Stimulated activated CD8-positive, alpha-beta memory T cell treated with anti-CD3 and anti-CD28 coated beads, Interleukin-15, amount 100 ng/mL, for 4 hours (primary cell): ENCODE measurements around the gene CAMK2A.

Source experiments
- DNase-seq, 2 donors: peaks; one replicate each; pipeline ENCODE4 v3.0.0-alpha.2; 2020; ENCODE audit warnings: low read depth in 2 of 2

Gene CAMK2A

DNA sequence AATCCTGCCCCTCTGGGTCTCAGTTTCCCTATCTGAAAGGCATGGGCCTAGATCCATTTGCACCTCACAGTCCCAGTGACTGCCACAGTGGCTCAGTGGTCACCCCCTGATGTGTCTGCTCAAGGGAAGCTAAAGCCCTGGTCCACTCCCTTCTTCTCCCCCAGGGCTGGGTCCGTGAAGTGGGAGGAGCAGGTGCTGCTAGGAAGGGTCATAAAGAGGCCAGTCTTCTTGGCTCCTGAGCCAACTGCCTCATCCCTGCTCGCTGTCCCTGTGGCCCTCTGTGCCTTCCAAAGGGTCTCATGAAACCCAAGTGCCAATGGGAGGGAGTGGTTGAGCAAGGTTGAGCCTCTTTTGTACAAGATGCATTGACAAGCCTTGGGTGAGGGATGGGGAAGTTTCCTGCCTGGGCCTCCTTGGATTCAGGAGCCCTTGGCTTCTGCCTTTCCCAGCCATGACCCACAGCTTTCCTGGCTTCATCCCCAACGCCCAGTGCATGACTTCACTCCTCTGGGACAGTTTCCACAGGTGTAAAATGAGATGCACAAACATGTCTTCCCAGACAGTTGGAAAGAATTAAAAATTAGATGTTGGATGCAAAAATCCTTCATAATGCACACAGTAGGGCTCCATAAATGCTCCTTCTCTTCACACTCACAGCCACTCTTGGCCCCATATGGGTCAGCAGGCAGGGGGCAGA lies 101.3 kb downstream of the CAMK2A start:
- no peak for DNase-seq

GRCh38 chr5:150186897-150187296 lies 102.7 kb downstream of the CAMK2A start:
- no peak for DNase-seq

DNA sequence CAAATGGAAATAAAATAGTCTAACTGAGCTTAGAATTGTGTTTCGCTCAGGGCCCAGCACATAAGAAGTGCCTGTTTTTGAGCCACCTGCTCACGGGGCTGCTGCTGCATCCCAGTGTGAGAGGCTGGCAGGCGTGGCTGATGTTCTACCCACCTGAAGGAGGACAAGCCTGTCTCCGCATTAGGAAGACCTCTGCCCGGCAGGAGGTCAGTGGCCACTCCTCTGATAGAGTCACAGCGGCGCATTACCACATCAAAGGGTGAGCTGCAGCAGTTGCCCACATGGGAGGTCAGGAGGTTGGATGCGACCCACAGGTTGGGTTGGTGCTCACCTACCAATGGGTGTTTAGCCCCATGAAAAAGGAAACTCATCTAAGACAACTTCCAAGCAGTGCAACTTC lies 103.4 kb downstream of the CAMK2A start:
- no peak for DNase-seq

DNA sequence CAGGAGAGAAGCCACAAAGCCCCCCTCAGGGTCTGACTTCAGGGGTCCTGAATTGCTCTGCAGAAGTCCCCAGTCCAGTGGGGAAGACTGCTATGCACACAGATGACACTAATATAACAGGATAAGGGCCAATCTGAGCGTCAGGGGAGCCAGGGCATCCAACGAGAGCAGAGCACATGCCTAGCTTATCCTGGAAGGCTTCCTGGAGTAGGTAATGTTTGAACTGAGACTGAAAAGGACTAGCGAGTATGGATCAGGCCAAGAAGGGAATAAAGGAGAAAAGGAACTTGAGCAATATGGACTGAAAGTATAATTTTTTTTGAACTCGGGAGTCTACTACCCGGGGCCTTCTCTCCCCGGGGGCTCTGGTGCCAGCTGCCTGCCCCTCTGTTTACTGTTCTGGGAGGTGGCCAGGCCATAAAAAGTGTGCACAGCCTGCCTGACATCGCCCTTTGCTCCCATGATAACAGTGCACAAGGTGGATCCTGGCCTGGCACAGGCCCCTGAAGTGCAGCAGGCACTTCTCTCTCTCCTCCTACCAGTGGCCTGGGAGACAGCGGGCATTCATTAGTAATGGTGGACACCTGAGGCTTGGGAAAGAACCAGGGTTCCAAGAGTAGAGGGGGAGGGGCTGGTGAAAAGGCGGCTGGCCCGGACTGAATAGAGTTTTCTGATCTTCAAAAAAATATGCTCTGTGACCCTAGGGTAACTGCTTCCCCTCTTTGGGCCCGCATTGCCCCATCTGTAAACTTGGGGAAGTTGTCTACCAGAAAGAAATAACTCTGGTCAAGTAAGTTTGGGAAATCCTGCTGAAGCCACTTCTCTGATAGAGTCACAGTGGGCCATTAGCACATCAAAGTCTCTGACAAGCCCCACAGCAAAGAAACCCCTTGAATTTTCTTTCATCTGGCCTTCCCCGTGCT lies 104.3 kb downstream of the CAMK2A start:
- no peak for DNase-seq

DNA sequence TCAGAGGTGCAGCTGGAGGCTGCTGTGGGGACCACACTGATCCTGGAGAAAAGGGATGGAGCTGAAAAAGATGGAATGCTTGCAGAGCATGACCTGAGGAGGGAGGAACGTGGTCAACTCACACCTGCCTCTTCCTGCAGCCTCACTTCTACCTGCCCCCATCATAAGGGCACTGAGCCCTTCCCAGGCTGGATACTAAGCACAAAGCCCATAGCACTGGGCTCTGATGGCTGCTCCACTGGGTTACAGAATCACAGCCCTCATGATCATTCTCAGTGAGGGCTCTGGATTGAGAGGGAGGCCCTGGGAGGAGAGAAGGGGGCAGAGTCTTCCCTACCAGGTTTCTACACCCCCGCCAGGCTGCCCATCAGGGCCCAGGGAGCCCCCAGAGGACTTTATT lies 105.6 kb downstream of the CAMK2A start:
- DNase-seq, result no peak

DNA sequence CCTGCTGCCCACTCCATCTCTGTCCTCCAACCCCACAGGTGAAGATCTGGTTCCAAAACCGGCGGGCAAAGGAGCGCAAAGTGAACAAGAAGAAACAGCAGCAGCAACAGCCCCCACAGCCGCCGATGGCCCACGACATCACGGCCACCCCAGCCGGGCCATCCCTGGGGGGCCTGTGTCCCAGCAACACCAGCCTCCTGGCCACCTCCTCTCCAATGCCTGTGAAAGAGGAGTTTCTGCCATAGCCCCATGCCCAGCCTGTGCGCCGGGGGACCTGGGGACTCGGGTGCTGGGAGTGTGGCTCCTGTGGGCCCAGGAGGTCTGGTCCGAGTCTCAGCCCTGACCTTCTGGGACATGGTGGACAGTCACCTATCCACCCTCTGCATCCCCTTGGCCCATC lies 106.1 kb downstream of the CAMK2A start:
- no peak for DNase-seq

DNA sequence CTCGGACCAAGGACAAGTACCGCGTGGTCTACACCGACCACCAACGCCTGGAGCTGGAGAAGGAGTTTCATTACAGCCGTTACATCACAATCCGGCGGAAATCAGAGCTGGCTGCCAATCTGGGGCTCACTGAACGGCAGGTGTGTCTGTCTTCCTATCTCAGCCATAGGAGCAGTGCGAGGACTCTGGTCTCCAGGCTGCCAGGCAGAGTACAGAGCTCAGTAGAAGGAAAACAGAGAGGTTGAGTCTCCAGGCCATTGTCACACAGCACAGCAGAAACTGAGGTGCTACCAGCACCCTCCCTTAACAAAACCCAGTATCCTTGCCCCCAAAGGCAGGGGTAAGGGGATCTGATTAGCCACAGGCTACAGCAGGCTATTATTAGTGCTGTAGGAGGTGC lies 106.8 kb downstream of the CAMK2A start:
- DNase-seq, result no peak

DNA sequence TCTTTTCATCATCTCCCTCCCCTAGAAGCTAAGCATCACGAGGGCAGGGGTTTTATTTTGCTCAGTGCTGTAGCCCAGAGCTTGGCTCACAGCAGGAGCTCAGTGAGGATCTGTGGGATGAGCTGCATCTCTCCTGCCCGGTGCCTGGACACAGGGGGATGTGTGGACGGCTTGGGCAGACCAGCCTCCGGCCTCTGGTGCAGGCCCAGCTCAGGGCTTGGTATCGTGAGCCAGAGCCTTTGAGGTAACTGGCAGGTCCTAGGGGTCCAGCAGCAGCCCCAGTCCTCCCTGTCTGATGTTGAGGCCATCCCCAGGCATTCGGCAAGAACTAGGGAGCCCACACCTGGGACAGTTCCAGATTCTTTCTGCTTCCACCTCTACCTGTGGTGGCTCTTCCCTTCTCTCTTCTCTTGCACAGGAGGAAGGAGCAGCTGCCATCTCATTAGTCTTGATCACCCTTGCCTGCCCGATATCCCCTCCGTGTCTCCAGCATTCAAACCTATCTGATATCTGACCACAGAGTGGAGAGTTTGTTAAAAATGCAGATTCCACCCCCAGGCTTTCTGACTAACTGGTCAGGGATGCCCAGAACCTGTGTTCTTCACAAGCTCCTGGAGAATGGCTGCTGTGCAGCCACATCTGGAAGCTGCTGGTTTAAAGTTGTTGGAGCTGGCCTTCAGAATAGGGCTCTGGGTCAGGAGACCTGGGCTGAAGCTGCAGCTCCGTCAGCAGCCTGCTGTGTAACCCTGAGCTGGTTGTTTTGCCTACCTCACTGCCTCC lies 107.6 kb downstream of the CAMK2A start:
- no peak for DNase-seq

GRCh38 chr5:150181027-150181426 lies 108.5 kb downstream of the CAMK2A start:
- no peak for DNase-seq

- no peak for DNase-seq
These were observed 109.1 kb downstream of the CAMK2A start for GRCh38 chr5:150180241-150181026.

DNA sequence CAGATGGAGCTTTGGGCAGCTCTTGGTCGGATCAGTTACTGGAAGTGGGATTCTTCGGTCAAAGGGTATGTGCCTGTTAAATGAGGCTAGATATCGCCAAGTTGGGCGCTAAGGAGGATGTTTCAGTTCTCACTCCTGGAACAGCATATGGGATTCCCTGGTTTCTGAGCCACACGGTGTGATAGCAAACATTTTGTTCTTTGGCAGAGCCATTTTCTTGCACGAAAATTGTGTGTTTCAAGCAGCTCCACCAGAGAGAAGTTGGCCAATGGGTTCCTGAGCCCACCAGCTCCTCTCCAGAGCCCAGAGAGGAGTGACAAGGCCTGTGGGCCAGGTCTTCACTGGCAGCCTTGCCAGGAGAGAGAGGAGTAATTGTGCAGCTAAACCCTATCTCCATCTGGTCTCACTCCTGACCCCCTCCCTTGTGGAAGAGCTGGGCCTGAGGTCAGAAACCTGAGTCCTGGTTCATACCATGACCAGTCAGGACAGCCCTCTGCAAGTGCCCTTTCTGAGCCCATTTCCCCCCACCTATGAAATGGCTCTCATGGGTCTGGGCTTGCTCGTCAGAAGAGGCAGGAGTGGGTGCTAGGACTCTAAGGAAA lies 110.5 kb downstream of the CAMK2A start:
- DNase-seq, result no peak

DNA sequence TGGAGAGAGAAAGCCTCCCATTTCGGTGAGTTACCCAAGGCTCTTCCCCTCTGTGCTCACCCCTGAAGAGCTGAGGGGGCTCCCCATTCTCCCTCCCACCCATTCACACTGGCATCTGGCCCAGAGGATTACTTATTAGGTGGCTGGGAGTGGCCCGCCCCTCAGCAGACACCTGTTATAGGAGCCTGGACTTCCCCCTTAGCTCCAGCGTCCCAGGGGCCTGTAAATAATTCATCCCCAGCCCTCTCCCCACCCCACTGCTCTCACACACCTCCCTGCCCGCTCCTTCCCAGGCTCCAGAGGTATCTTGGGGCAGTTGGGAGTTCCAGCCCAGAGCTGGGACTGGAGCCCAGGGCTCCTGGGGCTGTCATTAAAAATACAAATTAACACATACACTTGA lies 111.3 kb downstream of the CAMK2A start:
- no peak for DNase-seq

DNA sequence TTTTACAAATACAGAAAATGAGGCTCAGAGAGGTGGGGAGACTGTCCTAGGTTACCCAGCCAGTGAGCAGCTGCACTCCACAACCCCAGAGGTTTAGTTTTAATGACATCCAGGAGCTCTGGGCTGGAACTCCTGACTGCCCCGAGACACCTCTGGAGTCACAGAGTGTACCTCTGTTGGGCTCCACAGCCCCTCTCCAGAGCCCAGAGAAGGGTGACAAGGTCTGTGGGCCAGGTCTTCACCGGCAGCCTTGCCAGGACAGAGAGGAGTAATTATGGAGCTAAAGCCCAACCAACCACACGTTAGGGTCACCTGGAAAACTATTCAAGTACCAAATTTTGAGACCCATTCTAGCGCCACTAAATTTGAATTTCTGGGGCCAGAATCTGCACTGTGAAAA lies 111.9 kb downstream of the CAMK2A start:
- DNase-seq, result no peak

- no peak for DNase-seq
These were observed 112.7 kb downstream of the CAMK2A start for GRCh38 chr5:150176745-150177477.

- no peak for DNase-seq
These were observed 114.0 kb downstream of the CAMK2A start for GRCh38 chr5:150175536-150175935.

DNA sequence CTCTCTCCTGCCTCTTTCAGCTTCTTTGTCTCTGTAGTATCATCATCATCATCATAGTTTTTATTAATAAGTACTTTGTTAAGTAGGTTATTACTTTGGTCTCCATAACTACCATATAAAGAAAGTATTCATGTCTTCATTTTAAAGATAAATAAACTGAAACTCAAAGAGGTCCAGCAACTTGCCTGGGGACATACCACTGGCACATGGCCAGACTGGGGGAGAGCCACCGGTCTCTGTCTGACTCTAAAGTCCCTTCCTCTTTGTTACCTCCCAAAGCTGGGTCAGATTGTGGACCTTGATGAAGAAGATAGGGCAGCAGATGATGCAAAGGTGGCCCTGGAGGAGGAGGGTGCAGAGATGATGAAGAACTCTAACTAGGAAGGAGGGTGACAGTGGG lies 114.5 kb downstream of the CAMK2A start:
- DNase-seq, result no peak

DNA sequence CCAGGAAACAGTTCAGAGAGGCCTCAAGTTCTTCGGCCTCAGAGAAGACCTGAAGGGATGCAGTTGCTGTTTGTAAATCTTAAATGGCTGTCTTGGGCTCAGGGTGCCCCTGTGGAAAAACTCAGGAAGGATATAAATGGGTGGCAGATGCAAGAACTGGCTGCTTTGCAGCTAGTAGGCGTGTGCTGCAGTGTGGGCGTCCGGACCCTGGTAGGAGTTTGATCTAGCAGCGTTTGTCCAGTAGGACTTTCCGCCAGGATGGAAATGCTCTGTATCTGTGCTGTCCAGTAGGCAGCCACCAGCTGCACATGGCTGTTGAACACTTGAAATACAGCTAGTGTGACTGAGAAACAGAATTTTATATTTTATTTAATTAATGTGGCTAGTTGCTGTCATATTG lies 115.3 kb downstream of the CAMK2A start:
- DNase-seq, result no peak

- DNase-seq, result no peak
These were observed 116.4 kb downstream of the CAMK2A start for GRCh38 chr5:150173161-150173560.

GRCh38 chr5:150172556-150172955 lies 117.0 kb downstream of the CAMK2A start:
- DNase-seq, result no peak

DNA sequence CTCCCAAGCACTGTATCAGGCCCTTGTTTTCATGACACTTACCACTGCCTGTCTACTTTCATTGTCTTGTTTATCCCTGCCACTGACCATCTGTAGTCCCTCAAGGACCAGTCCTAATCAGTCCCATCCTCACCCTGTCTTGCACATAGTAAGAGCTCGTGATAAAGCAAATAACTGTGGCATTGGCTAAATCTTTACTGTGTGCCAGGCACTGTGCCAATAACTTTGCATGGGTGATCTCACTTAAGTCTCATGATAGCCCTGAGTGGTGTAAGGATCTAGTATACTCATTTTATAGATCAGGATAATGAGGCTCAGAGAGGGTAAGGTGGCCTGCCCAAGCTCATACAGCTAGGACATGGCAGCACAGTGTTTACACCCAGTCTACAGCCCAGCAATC lies 117.4 kb downstream of the CAMK2A start:
- DNase-seq, result no peak
